T-helper 2 cell treated with Interferon-gamma antibody and Interleukin-4, amounts not matched to agents 5 μg/mL and 100 μg/mL, for 36 hours (primary cell): Measurements from ENCODE around the gene TRMO.

ENCODE experiments used
- DNase-seq: peaks from one replicate; pipeline ENCODE4 v3.0.0; 2021; ENCODE audit warnings: low spot score
- H3K27ac Mint-ChIP-seq: one replicate; pipeline ENCODE4 v1.8.0; 2021; ENCODE audit warnings: mild to moderate bottlenecking, mixed read lengths
- H3K27me3 Mint-ChIP-seq: one replicate; pipeline ENCODE4 v1.8.0; 2021; ENCODE audit warnings: low read depth, mixed read lengths
- H3K36me3 Mint-ChIP-seq: one replicate; pipeline ENCODE4 v1.8.0; 2021; ENCODE audit warnings: low read depth, mixed read lengths
- H3K4me1 Mint-ChIP-seq: one replicate; pipeline ENCODE4 v1.8.0; 2021; ENCODE audit warnings: low read depth, mixed read lengths
- H3K4me3 Mint-ChIP-seq: one replicate; pipeline ENCODE4 v1.8.0; 2022; ENCODE audit warnings: mild to moderate bottlenecking, moderate library complexity, mixed read lengths
- H3K9me3 Mint-ChIP-seq: one replicate; pipeline ENCODE4 v1.8.0; 2021; ENCODE audit warnings: mixed read lengths

Gene TRMO

GRCh38 chr9:97856857-97857605 lies 65.3 kb downstream of the TRMO start:
- Mint-ChIP-seq H3K36me3 (no peaks in the 10 kb centered on the region), H3K4me1 (peaks cover 8% of the 10 kb centered on the region), H3K27ac (no peak overlapping the region), H3K27me3 (peaks cover 83% of the 10 kb centered on the region), H3K4me3 (peak overlapping the region; percentile 13), H3K9me3 (no peaks in the 10 kb centered on the region)
- no peak for DNase-seq

- no peak for DNase-seq
- peaks cover 82% of the 10 kb centered on the region for H3K27me3 Mint-ChIP-seq
- H3K4me3 Mint-ChIP-seq: no peak overlapping the region
- no peak overlapping the region for H3K27ac Mint-ChIP-seq
- H3K9me3 Mint-ChIP-seq: no peaks in the 10 kb centered on the region
- peaks cover 8% of the 10 kb centered on the region for H3K4me1 Mint-ChIP-seq
- H3K36me3 Mint-ChIP-seq: no peaks in the 10 kb centered on the region
Measured at GRCh38 chr9:97855899-97856298, 66.4 kb downstream of the TRMO start.

GRCh38 chr9:97855486-97855875 lies 66.8 kb downstream of the TRMO start:
- peaks cover 8% of the 10 kb centered on the region for H3K4me1 Mint-ChIP-seq

GRCh38 chr9:97854696-97855485 lies 67.4 kb downstream of the TRMO start:
- no peak overlapping the region for H3K4me3 Mint-ChIP-seq
- peaks cover 85% of the 10 kb centered on the region for H3K27me3 Mint-ChIP-seq
- H3K27ac Mint-ChIP-seq: no peak overlapping the region
- no peaks in the 10 kb centered on the region for H3K9me3 Mint-ChIP-seq
- DNase-seq: no peak
- no peaks in the 10 kb centered on the region for H3K36me3 Mint-ChIP-seq
- peaks cover 8% of the 10 kb centered on the region for H3K4me1 Mint-ChIP-seq

More at GRCh38 chr9:97855486-97855875, 66.8 kb downstream of the TRMO start:
- Mint-ChIP-seq H3K9me3 (no peaks in the 10 kb centered on the region), H3K27me3 (peaks cover 85% of the 10 kb centered on the region), H3K27ac (no peak overlapping the region), H3K4me3 (peak overlapping the region; percentile 15), H3K36me3 (no peaks in the 10 kb centered on the region)
- no peak for DNase-seq
